B cell (primary cell): ENCODE results near the gene FANCD2. TPM values are rescaled to one million over a fixed set of nuclear protein-coding genes. Genes with fewer than 3 reads are reported as not detected.
"Not testable (repeated sequence)": the region's sequence is repeated elsewhere in the genome, so short reads cannot be mapped to it uniquely, and the experiment has no call there.

Experiments
- ATAC-seq: fragments of 200-7000 bp; cut with Tn5 transposase; one replicate; pipeline ENCODE4 v1.10.0; 2021; ENCODE audit warnings: low read depth, mild to moderate bottlenecking, moderate number of reproducible peaks, moderate library complexity
- CTCF ChIA-PET: fragments of 350-600 bp; sonication (Branson Sonifier 250); formaldehyde crosslinking; loops from one replicate; lab custom pipeline; 2021; ENCODE audit warnings: antibody characterized with exemption, inconsistent platforms; lab: Charles Lee
- POLR2A ChIA-PET: fragments of 350-600 bp; sonication (Branson Sonifier 250); formaldehyde crosslinking; loops from one replicate; lab custom pipeline; 2021; ENCODE audit warnings: antibody characterized with exemption; lab: Charles Lee
- DNase-seq: peaks from one replicate; pipeline ENCODE4 v3.0.0; 2013
- H2AFZ ChIP-seq: 2 replicates; pipeline ENCODE4 v1.6.1; 2012; ENCODE audit warnings: mild to moderate bottlenecking, low read depth, low read length; ENCODE audit not compliant: insufficient read depth, poor library complexity, severe bottlenecking
- H3K27ac ChIP-seq, 2 donors: 1 replicate in 1 of 2; 2 replicates in 1 of 2; pipeline ENCODE4 v1.5.1; 2012 to 2013; ENCODE audit warnings: low read length in 2 of 2, mild to moderate bottlenecking in 2 of 2, moderate library complexity in 1 of 2
- H3K27me3 ChIP-seq, 4 experiments: fragments of 200-600 bp in 1 of 4; sonication (generic) in 1 of 4; replicated peaks in 1 of 4; 1 replicate in 2 of 4; 2 replicates in 2 of 4; pipeline versions ENCODE4 v1.6.1 to v1.7.0; 2013 to 2016; ENCODE audit warnings: low read length in 3 of 4, mild to moderate bottlenecking in 2 of 4, mixed read lengths in 1 of 4, moderate library complexity in 1 of 4; ENCODE audit not compliant: insufficient read depth in 4 of 4, control insufficient read depth in 3 of 4; ENCODE audit errors: control extremely low read depth in 1 of 4
- H3K36me3 ChIP-seq, 2 experiments: replicated peaks in 1 of 2; 1 replicate in 1 of 2; 2 replicates in 1 of 2; pipeline versions ENCODE4 v1.6.1 to v1.7.1; 2013; ENCODE audit warnings: low read length in 1 of 2; ENCODE audit not compliant: insufficient read depth in 2 of 2, control insufficient read depth in 1 of 2; ENCODE audit errors: control extremely low read depth in 1 of 2, extremely low read depth in 1 of 2
- H3K4me1 ChIP-seq, 2 donors: fragments of 200-600 bp in 1 of 2; sonication (generic) in 1 of 2; 1 replicate in 1 of 2; 2 replicates in 1 of 2; pipeline versions ENCODE4 v1.5.1 to v1.6.1; 2013 to 2017; ENCODE audit warnings: low read length in 2 of 2; ENCODE audit not compliant: control insufficient read depth in 2 of 2, insufficient read depth in 2 of 2
- H3K4me2 ChIP-seq: replicated peaks from 2 replicates; pipeline ENCODE3; 2012; ENCODE audit warnings: mild to moderate bottlenecking, low read depth, low read length; ENCODE audit not compliant: poor library complexity, severe bottlenecking
- H3K4me3 ChIP-seq, 5 experiments: fragments of 200-600 bp in 1 of 5; sonication (generic) in 1 of 5; 1 replicate in 3 of 5; 2 replicates in 2 of 5; pipeline versions ENCODE4 v1.5.1 to v1.7.0; 2011 to 2016; ENCODE audit warnings: low read length in 4 of 5, mild to moderate bottlenecking in 4 of 5, low read depth in 2 of 5, control low read depth in 1 of 5, moderate library complexity in 1 of 5; ENCODE audit not compliant: insufficient read depth in 1 of 5; ENCODE audit errors: control extremely low read depth in 1 of 5, extremely low read depth in 1 of 5
- H3K79me2 ChIP-seq: fragments of 200-600 bp; sonication (generic); one replicate; pipeline ENCODE4 v1.6.0; 2016; ENCODE audit warnings: low read length; ENCODE audit not compliant: control insufficient read depth, insufficient read depth
- H3K9ac ChIP-seq: fragments of 200-600 bp; sonication (generic); 2 replicates; pipeline ENCODE4 v1.6.1; 2017; ENCODE audit warnings: mild to moderate bottlenecking, low read length, moderate library complexity
- H3K9me3 ChIP-seq, 3 donors: one replicate each; pipeline versions ENCODE4 v1.6.1 to v1.7.1; 2013; ENCODE audit warnings: low read length in 2 of 3; ENCODE audit not compliant: control insufficient read depth in 2 of 3, insufficient read depth in 1 of 3; ENCODE audit errors: control extremely low read depth in 1 of 3
- H4K20me1 ChIP-seq: 2 replicates; pipeline ENCODE4 v1.6.0; 2012; ENCODE audit warnings: mild to moderate bottlenecking, low read length; ENCODE audit not compliant: insufficient read depth, control insufficient read depth, poor library complexity, severe bottlenecking
- H3K27ac Mint-ChIP-seq: one replicate; pipeline ENCODE4 v1.8.0; 2021; ENCODE audit warnings: mixed read lengths
- H3K27me3 Mint-ChIP-seq: one replicate; pipeline ENCODE4 v1.8.0; 2021; ENCODE audit warnings: mixed read lengths
- H3K4me1 Mint-ChIP-seq: one replicate; pipeline ENCODE4 v1.8.0; 2021; ENCODE audit warnings: mixed read lengths
- H3K4me3 Mint-ChIP-seq: one replicate; pipeline ENCODE4 v1.8.0; 2021; ENCODE audit warnings: mixed read lengths
- H3K9me3 Mint-ChIP-seq: one replicate; pipeline ENCODE4 v1.8.0; 2022; ENCODE audit warnings: mixed read lengths; ENCODE audit not compliant: insufficient read depth
- CTCF ChIP-seq: fragments of 200-600 bp; IDR thresholded peaks from one replicate; pipeline ENCODE4 v1.8.0; 2022; ENCODE audit warnings: antibody characterized with exemption, mild to moderate bottlenecking
- EZH2 ChIP-seq: IDR thresholded peaks from 2 replicates; pipeline ENCODE4 v1.6.1; 2012; ENCODE audit warnings: borderline replicate concordance, low read depth, mild to moderate bottlenecking, moderate library complexity, low read length; ENCODE audit not compliant: insufficient read depth, poor library complexity, severe bottlenecking
- WGBS: methylation state at CpG from one replicate; pipeline ENCODE4 v1.1.5; 2013; ENCODE audit warnings: missing lambda C conversion rate; ENCODE audit not compliant: insufficient coverage; 5-methylcytosine and 5-hydroxymethylcytosine counted together
- intact Hi-C: fragments of 100-400 bp; cut with micrococcal nuclease; formaldehyde crosslinking; loops from one replicate; pipeline ENCODE4 v1.10.0; 2022
- polyA plus RNA-seq: library from polyadenylated mRNA; depleted of rRNA; stranded (reverse); fragments of >200 nt; gene quantifications from 2 replicates; pipeline ENCODE4 v1.2.3, GENCODE V29; 2012
- total RNA-seq, 2 donors: library from RNA; stranded (reverse); fragments of 120-200 nt in 1 of 2; gene quantifications; 1 replicate in 1 of 2; 2 replicates in 1 of 2; pipeline versions ENCODE4 v1.2.3 to v1.2.4, GENCODE V29; 2013 to 2022

The FANCD2 gene
- total and polyA plus RNA-seq, 2 donors (not counting 1 experiment from before 2014, with no cell fraction given), result 31.7 to 65.8 TPM

DNA sequence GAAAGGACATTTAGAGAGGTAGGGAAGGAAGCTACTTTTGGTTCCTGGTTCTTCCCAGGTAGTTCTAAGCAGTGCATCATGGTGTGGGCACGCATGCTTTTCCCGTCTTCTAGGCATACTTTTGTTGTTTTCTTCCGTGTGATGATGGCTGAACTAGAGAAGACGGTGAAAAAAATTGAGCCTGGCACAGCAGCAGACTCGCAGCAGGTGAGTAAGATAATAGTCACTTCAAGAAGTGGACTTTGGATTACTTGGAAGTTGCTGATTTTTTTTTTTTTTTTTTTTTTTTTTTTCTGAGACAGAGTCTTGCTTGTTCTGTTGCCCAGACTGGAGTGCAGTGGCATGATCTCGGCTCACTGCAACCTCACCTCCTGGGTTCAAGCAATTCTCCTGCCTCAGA lies 63.9 kb downstream of the FANCD2 start:
- Histone ChIP-seq H3K79me2 (no peaks in the 10 kb centered on the region), H3K27ac (no peak overlapping the region), H3K36me3 (peaks cover 0 to 46% of the 10 kb centered on the region in 2 experiments), H3K9ac (no peak overlapping the region), H3K4me2 (no peak overlapping the region), H3K4me1 (peaks cover 0 to 4% of the 10 kb centered on the region in 2 donors), H2AFZ (no peak overlapping the region), H3K27me3 (no peaks in the 10 kb centered on the region), H3K4me3 (no peak overlapping the region), H4K20me1 (no peaks in the 10 kb centered on the region), H3K9me3 (no peaks in the 10 kb centered on the region)
- H3K4me1 Mint-ChIP-seq, result no peaks in the 10 kb centered on the region
- ATAC-seq (no peak), DNase-seq (no peak)
- CTCF ChIA-PET, result no interaction called here
- TF ChIP-seq CTCF (no peak), EZH2 (no peak)
- H3K27me3 Mint-ChIP-seq, result no peaks in the 10 kb centered on the region
- no peaks in the 10 kb centered on the region for H3K9me3 Mint-ChIP-seq
- POLR2A ChIA-PET, result no interaction called here
- H3K27ac Mint-ChIP-seq, result no peak overlapping the region
- no peak overlapping the region for H3K4me3 Mint-ChIP-seq
- 98% methylated on average over 6 of the region's 6 CpGs for WGBS
- intact Hi-C loops, result no loop called here

GRCh38 chr3:10090774-10091173 lies 64.5 kb downstream of the FANCD2 start:
- H3K27ac Mint-ChIP-seq, H3K79me2 ChIP-seq, H3K4me1 Mint-ChIP-seq, H3K27me3 ChIP-seq, H3K9me3 ChIP-seq, ATAC-seq, DNase-seq, H3K4me2 ChIP-seq, H3K9ac ChIP-seq, H3K4me3 Mint-ChIP-seq, H3K27ac ChIP-seq, H3K4me1 ChIP-seq, POLR2A ChIA-PET, H4K20me1 ChIP-seq, H2AFZ ChIP-seq, CTCF ChIA-PET, H3K27me3 Mint-ChIP-seq, H3K9me3 Mint-ChIP-seq, intact Hi-C loops, H3K4me3 ChIP-seq: not testable (repeated sequence)
- peaks cover 0 to 43% of the 10 kb centered on the region in 2 experiments for H3K36me3 ChIP-seq
- no CpG with 5 or more reads among the region's 1 CpG for WGBS

GRCh38 chr3:10091387-10091786 lies 65.2 kb downstream of the FANCD2 start:
- H3K9me3 ChIP-seq, H3K27me3 Mint-ChIP-seq, H2AFZ ChIP-seq, intact Hi-C loops, H3K27ac ChIP-seq, H3K4me1 Mint-ChIP-seq, H3K4me2 ChIP-seq, H3K9me3 Mint-ChIP-seq, ATAC-seq, H3K4me3 ChIP-seq, H3K27ac Mint-ChIP-seq, DNase-seq, H3K4me3 Mint-ChIP-seq, POLR2A ChIA-PET, H3K27me3 ChIP-seq, H3K9ac ChIP-seq, H3K79me2 ChIP-seq, H4K20me1 ChIP-seq, CTCF ChIA-PET: not testable (repeated sequence)
- H3K36me3 ChIP-seq, result peaks cover 0 to 41% of the 10 kb centered on the region in 2 experiments
- WGBS, result no CpG with 5 or more reads among the region's 2 CpGs
- H3K4me1 ChIP-seq, result peaks cover 0 to 12% of the 10 kb centered on the region in 2 donors
